Caco-2 (cell line): ENCODE measurements around the gene RASSF9. TPM values are rescaled to one million over a fixed set of nuclear protein-coding genes. Genes with fewer than 3 reads are reported as not detected.

Experiments used
- BruUV-seq: library from RNA; stranded (reverse); fragments of 400-500 nt; replicated peaks from 2 replicates; lab custom pipeline; 2021; lab: Mats Ljungman, UMichigan
- CTCF ChIA-PET: fragments of 300-600 bp; sonication (Branson Sonifier 250); formaldehyde crosslinking; loops from one replicate; lab custom pipeline; 2022; ENCODE audit warnings: antibody characterized with exemption; lab: Charles Lee
- POLR2A ChIA-PET: fragments of 300-600 bp; sonication (Branson Sonifier 250); formaldehyde crosslinking; loops from one replicate; lab custom pipeline; 2022; ENCODE audit warnings: antibody characterized with exemption; lab: Charles Lee
- DNase-seq, 2 experiments: peaks; one replicate each; pipeline versions ENCODE4 v3.0.0 to v3.0.0-alpha.2; 2020 to 2022
- H3K27me3 ChIP-seq: replicated peaks from 2 replicates; pipeline ENCODE4 v1.6.0; 2011; ENCODE audit warnings: low read length; ENCODE audit not compliant: control insufficient read depth, insufficient read depth
- H3K36me3 ChIP-seq: 2 replicates; pipeline ENCODE4 v1.5.1; 2011; ENCODE audit warnings: low read length; ENCODE audit not compliant: control insufficient read depth, insufficient read depth
- H3K4me1 ChIP-seq: fragments of 250-450 bp; sonication (Bioruptor Pico); 2 replicates; pipeline ENCODE4 v1.5.1; 2020; ENCODE audit warnings: mild to moderate bottlenecking
- H3K4me3 ChIP-seq: 2 replicates; pipeline ENCODE4 v1.5.1; 2011; ENCODE audit warnings: low read depth, mild to moderate bottlenecking, control low read depth, low read length
- H3K9me3 ChIP-seq: fragments of 250-450 bp; sonication (Bioruptor Pico); 2 replicates; pipeline ENCODE4 v1.5.1; 2020; ENCODE audit warnings: mild to moderate bottlenecking, moderate library complexity
- H3K27ac Mint-ChIP-seq: one replicate; pipeline ENCODE4 v1.8.0; 2022; ENCODE audit warnings: mixed read lengths; ENCODE audit not compliant: unreplicated experiment
- H3K27me3 Mint-ChIP-seq: one replicate; pipeline ENCODE4 v1.8.0; 2022; ENCODE audit warnings: mixed read lengths; ENCODE audit not compliant: insufficient read depth, unreplicated experiment
- H3K36me3 Mint-ChIP-seq: one replicate; pipeline ENCODE4 v1.8.0; 2022; ENCODE audit warnings: mild to moderate bottlenecking, mixed read lengths; ENCODE audit not compliant: insufficient read depth, unreplicated experiment
- H3K4me1 Mint-ChIP-seq: one replicate; pipeline ENCODE4 v1.8.0; 2022; ENCODE audit warnings: low read depth, mixed read lengths; ENCODE audit not compliant: unreplicated experiment
- H3K4me3 Mint-ChIP-seq: one replicate; pipeline ENCODE4 v1.8.0; 2022; ENCODE audit warnings: mild to moderate bottlenecking, moderate library complexity, mixed read lengths; ENCODE audit not compliant: unreplicated experiment
- H3K9me3 Mint-ChIP-seq: one replicate; pipeline ENCODE4 v1.8.0; 2022; ENCODE audit warnings: mixed read lengths; ENCODE audit not compliant: unreplicated experiment
- CTCF ChIP-seq, 2 experiments: fragments of 200-600 bp in 1 of 2; IDR thresholded peaks; 1 replicate in 1 of 2; 2 replicates in 1 of 2; pipeline versions ENCODE4 v1.5.1 to v1.8.0; 2011 to 2022; ENCODE audit warnings: antibody characterized with exemption in 1 of 2, control low read depth in 1 of 2, inconsistent platforms in 1 of 2, low read depth in 1 of 2, low read length in 1 of 2, mild to moderate bottlenecking in 1 of 2, moderate library complexity in 1 of 2; ENCODE audit not compliant: insufficient read depth in 1 of 2, severe bottlenecking in 1 of 2, unreplicated experiment in 1 of 2
- intact Hi-C: fragments of 100-400 bp; cut with micrococcal nuclease; formaldehyde crosslinking; loops from one replicate; pipeline ENCODE4 v1.10.0; 2022; ENCODE audit not compliant: unreplicated experiment
- total RNA-seq: library from RNA; stranded (reverse); gene quantifications from 2 replicates; pipeline ENCODE4 v1.2.3, GENCODE V29; 2022

RASSF9 gene
- total RNA-seq, 1 experiment from 2014 or later, result 0.20 TPM

GRCh38 chr12:85755760-85756159, 80.4 kb downstream of the RASSF9 start:
- intact Hi-C loops, result loop anchor here (10.0 kb wide), 1 partner anchor 109 kb away; no protein-coding TSS in a partner anchor
- H3K9me3 ChIP-seq, result peaks cover 5% of the 10 kb centered on the region
- DNase-seq, result no peak
- Mint-ChIP-seq H3K27me3 (no peaks in the 10 kb centered on the region), H3K4me1 (peaks cover 14% of the 10 kb centered on the region), H3K27ac (no peak overlapping the region), H3K36me3 (no peaks in the 10 kb centered on the region), H3K4me3 (no peak overlapping the region), H3K9me3 (peaks cover 6% of the 10 kb centered on the region)
- POLR2A ChIA-PET, result no interaction called here
- H3K4me3 ChIP-seq, result no peak overlapping the region
- H3K36me3 ChIP-seq, result no peaks in the 10 kb centered on the region
- no TSS peak for BruUV-seq
- TF ChIP-seq CTCF (IDR thresholded peaks at IDR 0.05; ENCODE audit: insufficient read depth in 1 of 2, low read depth in 1 of 2, low read length in 1 of 2, severe bottlenecking in 1 of 2, unreplicated experiment in 1 of 2), result no peak
- CTCF ChIA-PET, result no interaction called here
- H3K4me1 ChIP-seq, result peaks cover 4% of the 10 kb centered on the region; the same call in 1 of the 2 replicates
- H3K27me3 ChIP-seq, result no peaks in the 10 kb centered on the region

Other genes with a start within 250 kb of the RASSF9 start
- 0.58 TPM in 1 of 2 replicates, not detected in the other for gene NTS, start 37.9 kb upstream of the RASSF9 start, total RNA-seq